GM18907 (cell line): ENCODE data around the gene BTBD8.
"Not testable (repeated sequence)": the region's sequence is repeated elsewhere in the genome, so short reads cannot be mapped to it uniquely, and the experiment has no call there.

Experiments
- ATAC-seq: cut with Tn5 transposase; IDR thresholded peaks from one replicate; pipeline ENCODE4 v1.9.1; 2021; ENCODE audit warnings: mild to moderate bottlenecking, moderate library complexity; ENCODE audit not compliant: unreplicated experiment

Gene BTBD8

GRCh38 chr1:92080128-92080985 lies at the start of gene BTBD8:
Gene BTBD8 (plus strand): TSS chr1:92080345. CDS start chr1:92080572, 227 bp downstream.
- ATAC-seq = peak; percentile 97

GRCh38 chr1:92030656-92031107 lies 49.5 kb upstream of the BTBD8 start:
- no peak for ATAC-seq

GRCh38 chr1:92031281-92032110 lies 48.6 kb upstream of the BTBD8 start:
- no peak for ATAC-seq

GRCh38 chr1:92037400-92037799 lies 42.7 kb upstream of the BTBD8 start:
- no peak for ATAC-seq

GRCh38 chr1:92038695-92039346 lies 41.3 kb upstream of the BTBD8 start:
- no peak for ATAC-seq

GRCh38 chr1:92040971-92041370 lies 39.2 kb upstream of the BTBD8 start:
- ATAC-seq = no peak

- no peak for ATAC-seq
Measured at GRCh38 chr1:92043621-92044020, 36.5 kb upstream of the BTBD8 start.

GRCh38 chr1:92045766-92046495 lies 34.2 kb upstream of the BTBD8 start:
- ATAC-seq = no peak

- ATAC-seq = no peak
Measured at GRCh38 chr1:92051948-92052347, 28.2 kb upstream of the BTBD8 start.

GRCh38 chr1:92065042-92065441 lies 15.1 kb upstream of the BTBD8 start:
- ATAC-seq = no peak

GRCh38 chr1:92066321-92066720 lies 13.8 kb upstream of the BTBD8 start:
- ATAC-seq = no peak

GRCh38 chr1:92070892-92071291 lies 9.3 kb upstream of the BTBD8 start:
- no peak for ATAC-seq

- ATAC-seq = not testable (repeated sequence)
Measured at GRCh38 chr1:92074446-92074845, 5.7 kb upstream of the BTBD8 start.

- ATAC-seq = no peak
Measured at GRCh38 chr1:92075311-92075710, 4.8 kb upstream of the BTBD8 start, which contains the start of gene SETSIP. Gene SETSIP (minus strand): TSS chr1:92075411. CDS start chr1:92075411, 0 bp downstream.

GRCh38 chr1:92076363-92076762 lies 3.8 kb upstream of the BTBD8 start:
- no peak for ATAC-seq

GRCh38 chr1:92078077-92078476 lies 2.1 kb upstream of the BTBD8 start:
- not testable (repeated sequence) for ATAC-seq

- ATAC-seq = no peak
Measured at GRCh38 chr1:92079441-92079840, 704 bp upstream of the BTBD8 start.

- no peak for ATAC-seq
Measured at GRCh38 chr1:92081031-92081430, 886 bp downstream of the BTBD8 start.

GRCh38 chr1:92084651-92085050 lies 4.5 kb downstream of the BTBD8 start:
- ATAC-seq = no peak

GRCh38 chr1:92085727-92086126 lies 5.6 kb downstream of the BTBD8 start:
- no peak for ATAC-seq
